Measurements from ENCODE around the gene C1orf35.

C1orf35 gene

GRCh38 chr1:228109073-228109961 is 6.2 kb upstream of the C1orf35 start, which contains the start of gene MRPL55:
TSS of gene MRPL55 (minus strand) at chr1:228109299. CDS start at chr1:228108260, 1,039 bp downstream.
- peak; percentile 95 to 97 (median 96) for DNase-seq (ENCODE audit: low read depth in 3 of 3)

GRCh38 chr1:228108742-228109072 is 5.6 kb upstream of the C1orf35 start:
- DNase-seq (ENCODE audit: low read depth in 3 of 3) = no peak

- DNase-seq (ENCODE audit: low read depth in 3 of 3) = no peak
Observed at GRCh38 chr1:228108055-228108690, 5.0 kb upstream of the C1orf35 start.

GRCh38 chr1:228107636-228108035 is 4.5 kb upstream of the C1orf35 start:
- no peak for DNase-seq (ENCODE audit: low read depth in 3 of 3)

- no peak for DNase-seq (ENCODE audit: low read depth in 3 of 3)
Observed at GRCh38 chr1:228106800-228107054, 3.6 kb upstream of the C1orf35 start.

GRCh38 chr1:228105996-228106799 is 3.1 kb upstream of the C1orf35 start:
- DNase-seq (ENCODE audit: low read depth in 3 of 3) = no peak

- DNase-seq (ENCODE audit: low read depth in 3 of 3) = no peak
Observed at GRCh38 chr1:228105270-228105995, 2.3 kb upstream of the C1orf35 start.

GRCh38 chr1:228104526-228105269 is 1.6 kb upstream of the C1orf35 start:
- no peak for DNase-seq (ENCODE audit: low read depth in 3 of 3)

- peak in 1 of 3 donors; percentile 45 for DNase-seq (ENCODE audit: low read depth in 3 of 3)
Observed at GRCh38 chr1:228101994-228102790, 933 bp downstream of the C1orf35 start.

- DNase-seq (ENCODE audit: low read depth in 3 of 3) = no peak
Observed at GRCh38 chr1:228101614-228101993, 1.5 kb downstream of the C1orf35 start.

GRCh38 chr1:228100822-228101613 is 2.1 kb downstream of the C1orf35 start:
- DNase-seq (ENCODE audit: low read depth in 3 of 3) = no peak

- no peak for DNase-seq (ENCODE audit: low read depth in 3 of 3)
Observed at GRCh38 chr1:228099331-228099732, 3.8 kb downstream of the C1orf35 start.

GRCh38 chr1:228098323-228098931 is 4.7 kb downstream of the C1orf35 start:
- DNase-seq (ENCODE audit: low read depth in 3 of 3) = no peak

- DNase-seq (ENCODE audit: low read depth in 3 of 3) = no peak
Observed at GRCh38 chr1:228097333-228098081, 5.6 kb downstream of the C1orf35 start.

GRCh38 chr1:228096416-228097332 is 6.5 kb downstream of the C1orf35 start:
- no peak for DNase-seq (ENCODE audit: low read depth in 3 of 3)

- DNase-seq (ENCODE audit: low read depth in 3 of 3) = no peak
Observed at GRCh38 chr1:228095938-228096337, 7.2 kb downstream of the C1orf35 start.

GRCh38 chr1:228095161-228095560 is 8.0 kb downstream of the C1orf35 start:
- no peak for DNase-seq (ENCODE audit: low read depth in 3 of 3)
